ENCODE results near the gene FOXE1.

Gene FOXE1

DNA sequence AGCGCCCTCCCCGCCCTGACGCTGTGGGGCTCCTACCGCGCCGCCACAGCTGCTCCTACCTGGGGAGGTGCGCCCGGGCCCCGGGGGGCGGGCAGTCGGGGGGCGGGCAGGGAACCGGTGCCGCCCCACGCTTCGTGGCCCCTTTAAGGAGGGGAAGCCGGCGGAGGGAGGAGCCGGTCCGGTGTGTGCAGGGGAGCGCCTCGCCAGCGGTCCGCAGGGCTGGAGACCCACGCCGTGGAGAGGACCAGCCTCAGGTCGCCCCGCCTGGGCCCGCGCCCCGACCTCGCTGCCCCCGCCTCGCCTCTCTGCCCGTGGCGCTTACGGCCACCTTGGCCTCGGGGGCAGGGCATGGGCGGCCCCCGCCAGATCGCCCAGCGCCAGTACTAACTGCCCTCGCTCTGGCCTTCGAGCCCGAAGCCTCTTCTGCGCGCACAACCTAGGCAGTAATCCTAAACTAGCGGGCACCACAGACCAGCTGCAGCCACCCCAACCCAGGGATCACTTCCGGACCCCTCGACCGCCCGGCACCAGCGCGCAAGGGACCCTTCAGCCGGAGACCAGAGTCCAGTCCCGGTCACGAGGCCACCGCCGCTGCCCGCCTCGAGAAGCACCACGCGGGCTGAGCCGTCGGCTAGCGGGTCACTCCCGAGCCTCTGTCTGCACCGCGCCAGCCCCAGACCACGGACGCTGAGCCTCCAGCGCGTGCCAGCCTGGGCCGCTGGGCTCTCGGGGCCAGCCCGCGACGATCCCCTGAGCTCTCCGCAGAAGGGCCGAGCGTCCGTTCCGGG, at the start of gene FOXE1:
Gene FOXE1, plus strand, starts transcription at position 171 of the 788 bp plus-strand sequence. CDS start 689 bp downstream, outside the sequence.
- no peak for DNase-seq

DNA sequence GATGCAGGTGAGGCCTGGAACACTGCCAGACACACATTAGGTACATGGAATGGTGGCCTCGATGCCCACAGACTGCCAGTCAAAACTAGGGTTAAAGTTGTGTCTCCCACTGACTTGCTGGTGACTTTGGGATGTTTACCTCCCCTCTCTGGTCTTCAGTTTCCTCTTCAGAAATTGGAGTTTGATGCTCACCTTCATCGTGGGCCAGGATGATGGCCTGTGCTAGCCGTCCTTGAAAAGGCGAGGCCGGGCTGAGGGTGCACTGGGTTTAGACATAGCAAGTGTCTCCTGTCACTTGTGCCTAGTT, 49.0 kb upstream of the FOXE1 start:
- DNase-seq: no peak

- no peak for DNase-seq
Observed at GRCh38 chr9:97806721-97807120, 46.3 kb upstream of the FOXE1 start.

GRCh38 chr9:97807681-97808080, 45.3 kb upstream of the FOXE1 start:
- DNase-seq: no peak

- no peak for DNase-seq
Observed at GRCh38 chr9:97808415-97808814, 44.6 kb upstream of the FOXE1 start.

DNA sequence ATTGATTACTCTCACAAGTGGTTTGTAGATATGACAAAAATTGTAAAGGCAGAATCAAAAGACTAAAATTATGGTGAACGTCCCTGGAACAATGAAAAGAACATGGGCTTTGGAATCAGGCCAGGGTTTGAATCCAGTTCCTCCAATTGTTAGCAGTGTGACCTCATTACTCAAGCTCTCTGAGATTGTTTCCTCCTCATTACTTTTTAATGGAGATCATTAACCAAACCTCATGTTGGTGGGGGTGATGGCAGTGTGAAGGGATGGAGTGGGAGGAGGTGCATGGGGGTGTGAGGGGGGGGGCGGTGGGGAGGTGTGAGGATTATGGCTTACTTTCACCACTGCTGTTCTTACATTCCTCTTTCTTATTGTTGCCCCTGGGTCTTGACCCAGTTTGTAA, 44.1 kb upstream of the FOXE1 start:
- no peak for DNase-seq

GRCh38 chr9:97809666-97810344, 43.2 kb upstream of the FOXE1 start:
- DNase-seq: no peak

GRCh38 chr9:97811533-97812246, 41.3 kb upstream of the FOXE1 start:
- DNase-seq: no peak

DNA sequence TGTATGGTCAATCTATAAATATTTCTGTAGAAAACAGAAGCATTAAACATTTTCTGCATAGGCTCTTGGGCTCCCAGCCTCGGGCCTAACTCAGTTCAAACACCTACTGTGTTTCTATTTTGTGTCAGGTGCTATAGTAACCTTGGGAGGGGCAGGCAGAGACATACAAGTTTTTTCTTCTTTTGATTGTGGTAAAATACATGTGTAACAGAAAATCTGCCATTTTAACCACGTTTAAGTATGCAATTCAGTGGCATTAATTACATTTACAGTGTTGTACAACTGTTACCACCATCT, 40.8 kb upstream of the FOXE1 start:
- DNase-seq: no peak

DNA sequence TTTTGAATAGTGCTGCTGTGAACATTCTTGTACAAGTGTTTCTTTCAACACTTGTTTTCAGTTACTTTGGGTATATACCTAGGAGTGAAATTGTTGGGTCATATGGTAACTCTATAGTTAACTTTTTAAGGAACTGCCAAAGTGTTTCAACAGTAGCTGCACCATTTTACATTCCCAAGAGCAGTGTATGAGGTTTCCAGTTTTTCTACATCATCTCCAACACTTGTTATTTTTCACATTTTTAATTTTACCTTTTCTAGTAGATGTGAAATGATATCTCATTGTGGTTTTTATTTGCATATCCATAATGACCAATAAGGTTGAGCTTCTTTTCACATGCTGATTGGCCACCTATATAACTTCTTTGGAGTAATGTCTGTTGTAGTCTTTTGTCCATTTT, 40.0 kb upstream of the FOXE1 start:
- no peak for DNase-seq

GRCh38 chr9:97819735-97820134, 33.3 kb upstream of the FOXE1 start:
- DNase-seq: no peak

DNA sequence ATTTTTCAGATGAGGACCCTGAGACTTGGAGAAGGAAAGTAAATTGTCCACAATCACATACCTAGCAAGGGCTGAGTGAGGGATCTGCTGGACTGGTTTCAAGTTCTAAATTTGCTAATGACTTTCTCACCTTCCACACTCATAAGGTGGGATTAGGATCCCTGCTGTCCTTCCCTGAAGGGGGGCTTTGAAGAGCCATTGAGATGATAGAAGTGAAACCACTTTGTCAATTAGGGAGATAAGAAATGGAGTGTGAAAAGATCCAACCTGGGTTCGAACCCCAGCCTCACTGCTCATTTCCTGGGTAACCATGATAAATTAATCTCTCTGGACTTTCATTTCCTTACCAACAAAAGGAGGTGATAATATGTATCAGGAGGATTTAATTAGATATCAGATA, 32.7 kb upstream of the FOXE1 start:
- DNase-seq: no peak

DNA sequence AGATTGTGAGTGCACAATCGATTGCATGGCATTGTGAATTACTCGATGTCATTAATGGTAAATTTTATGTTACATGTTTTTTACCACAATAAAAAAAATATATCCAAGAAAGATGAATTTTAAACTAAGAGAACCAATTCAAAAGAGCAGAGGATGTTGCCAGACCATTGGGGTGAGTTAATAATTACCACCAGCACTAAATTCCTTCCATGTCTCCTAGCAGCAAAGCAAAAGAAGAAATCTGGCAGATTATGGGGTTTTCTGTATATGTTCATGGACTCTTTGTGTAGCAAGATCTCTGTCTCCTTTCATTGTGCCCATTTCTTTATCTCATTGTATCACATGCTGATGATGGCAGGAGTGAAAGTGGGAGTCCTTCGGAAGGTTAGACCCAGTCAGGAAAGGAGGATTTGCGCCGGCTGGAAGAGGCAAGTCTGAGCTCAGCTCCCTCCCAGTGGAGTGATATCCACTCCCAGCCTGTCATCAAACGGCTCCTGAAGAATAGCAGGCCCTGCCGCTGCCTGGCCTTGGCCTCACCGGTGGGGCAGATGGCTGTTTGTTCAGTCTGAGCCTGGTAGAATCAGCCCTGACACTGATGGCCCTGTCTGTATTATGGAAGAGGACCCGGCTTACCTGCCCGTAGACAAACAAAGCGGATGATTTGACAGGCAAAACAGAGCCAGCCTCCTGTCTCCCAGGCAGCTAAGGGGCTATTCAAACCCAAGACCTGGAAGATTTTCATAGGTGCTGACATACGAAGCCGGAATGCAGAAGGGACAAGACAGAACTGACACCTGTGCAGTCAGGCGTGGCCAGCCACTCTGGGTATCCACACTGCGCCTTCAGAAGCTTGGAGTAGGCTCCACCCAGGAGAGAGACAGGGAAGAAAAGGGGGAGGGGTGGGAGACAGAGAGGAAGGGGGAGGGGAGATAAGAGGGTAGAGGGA, 21.9 kb upstream of the FOXE1 start:
- no peak for DNase-seq

DNA sequence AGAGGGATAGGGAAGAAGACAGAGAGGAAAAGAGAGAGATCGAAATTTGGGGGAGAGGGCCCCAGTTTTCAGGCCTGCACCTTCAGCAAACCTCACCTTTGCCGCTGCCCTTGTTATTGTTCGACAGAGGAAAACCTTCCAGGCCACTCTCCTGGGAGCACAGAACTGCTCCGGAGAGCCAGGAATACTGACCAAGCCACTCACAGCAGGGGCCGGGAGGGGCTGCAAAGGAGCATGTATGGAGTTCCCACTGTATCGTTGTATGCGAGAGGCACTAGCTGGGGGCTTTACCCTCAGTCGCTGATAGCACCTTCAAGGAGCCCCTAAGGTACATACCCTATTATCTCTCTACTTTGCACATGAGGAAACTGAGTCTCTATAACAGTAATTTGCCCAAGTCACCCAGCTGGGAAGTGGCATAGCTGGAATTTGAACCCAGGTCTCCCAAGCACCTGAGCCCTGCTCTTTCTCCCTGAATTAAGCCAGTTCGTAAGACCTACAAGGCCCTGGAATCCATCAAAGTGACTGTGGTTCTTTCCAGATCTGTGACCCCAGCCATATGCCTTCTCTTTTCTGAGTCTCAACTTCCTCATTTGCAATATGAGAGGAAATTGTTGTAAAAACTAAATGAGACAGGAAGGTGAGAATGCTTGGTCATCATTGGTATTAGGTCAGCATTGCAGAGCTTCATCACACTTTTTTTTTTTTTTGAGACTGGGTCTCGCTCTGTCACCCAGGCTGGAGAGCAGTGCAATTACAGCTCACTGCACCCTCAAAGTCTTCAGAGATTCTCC, 21.0 kb upstream of the FOXE1 start:
- no peak for DNase-seq

DNA sequence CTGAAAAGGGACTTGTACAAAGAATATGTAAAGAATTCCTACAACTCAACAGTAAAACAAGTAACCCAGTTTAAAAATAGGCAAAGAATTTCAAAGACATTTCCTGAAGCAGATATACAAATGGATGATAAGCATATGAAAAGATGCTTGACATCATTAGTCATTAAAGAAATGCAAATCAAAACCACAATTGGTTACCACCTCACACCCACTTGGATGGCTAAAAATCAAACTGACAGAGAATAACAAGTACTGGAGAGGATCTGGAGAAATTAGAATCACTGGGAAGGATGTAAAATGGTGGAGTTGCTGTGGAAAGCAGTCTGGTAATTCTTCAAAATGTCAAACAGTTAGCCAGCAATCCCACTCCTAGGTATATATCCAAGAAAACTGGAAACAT, 12.5 kb upstream of the FOXE1 start:
- DNase-seq: no peak

DNA sequence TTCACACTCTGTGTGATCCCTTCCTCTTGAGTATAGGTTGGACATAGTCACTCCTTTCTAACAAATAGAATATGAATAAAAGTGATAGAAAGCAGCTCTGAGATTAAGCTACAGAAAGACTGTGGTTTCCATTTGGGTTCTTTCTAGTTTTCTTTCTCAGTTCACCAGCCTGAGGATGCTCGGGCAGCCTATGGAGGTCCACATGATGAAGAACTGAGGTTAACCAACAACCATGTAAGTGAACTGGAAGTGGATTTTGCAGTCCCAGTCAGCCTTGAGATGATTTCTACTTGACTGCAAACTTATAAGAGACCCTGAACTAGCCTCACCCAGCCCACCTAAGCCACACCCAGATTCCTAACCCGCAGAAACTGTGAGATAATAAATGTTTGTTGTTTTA, 10.1 kb upstream of the FOXE1 start:
- DNase-seq: no peak

DNA sequence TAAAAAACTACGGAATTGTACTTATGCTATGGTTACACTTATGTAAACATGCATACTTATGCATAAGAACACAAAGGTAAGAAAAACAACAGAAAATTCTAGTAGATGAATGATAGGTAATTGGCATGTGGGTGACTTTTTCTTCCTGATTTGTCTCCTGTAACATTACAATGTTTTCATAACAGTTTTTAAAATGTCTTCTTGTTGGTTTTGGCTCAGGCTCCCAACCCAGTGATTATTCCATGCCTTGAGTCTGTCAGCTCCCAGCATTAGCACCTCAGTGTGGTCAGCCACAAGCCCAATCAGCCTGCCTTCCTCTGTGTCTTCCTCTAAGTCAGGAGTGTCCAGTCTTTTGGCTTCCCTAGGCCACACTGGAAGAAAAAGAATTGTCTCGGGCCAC, 7.9 kb upstream of the FOXE1 start:
- DNase-seq: no peak

GRCh38 chr9:97845763-97846162, 7.3 kb upstream of the FOXE1 start:
- no peak for DNase-seq

DNA sequence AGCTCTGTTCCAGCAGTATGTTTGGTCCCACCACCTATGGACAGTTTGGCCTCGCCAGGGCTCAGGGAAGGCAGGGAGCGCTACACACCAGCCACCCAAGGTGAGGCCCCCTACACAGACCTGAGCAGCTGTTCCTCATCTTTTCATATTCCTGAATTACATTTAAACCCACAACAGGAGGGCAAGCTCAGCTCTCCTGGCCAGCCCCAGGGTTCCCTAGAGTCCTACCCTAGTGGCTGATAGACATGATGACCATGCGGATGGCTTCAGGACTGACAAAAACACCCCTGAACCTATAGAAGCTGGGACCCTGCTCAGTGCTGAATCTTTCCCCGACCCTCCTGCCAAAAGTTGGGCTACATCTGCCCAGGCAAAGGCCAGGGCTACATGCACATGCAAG, 6.7 kb upstream of the FOXE1 start:
- DNase-seq: no peak

GRCh38 chr9:97847474-97848214, 5.4 kb upstream of the FOXE1 start:
- DNase-seq: no peak

DNA sequence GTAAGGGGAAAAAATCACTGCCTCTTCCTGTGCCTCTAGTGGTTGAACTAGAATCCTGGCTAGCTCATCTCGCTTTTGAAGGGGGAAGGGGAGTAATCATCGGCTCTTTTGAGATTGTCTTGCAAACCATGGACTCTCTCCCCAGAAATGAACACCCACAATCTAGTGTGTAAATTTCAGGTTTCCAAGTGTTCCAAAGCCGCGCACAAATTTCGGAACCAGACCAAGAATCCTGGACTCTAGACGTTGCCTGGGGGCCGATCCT, 4.9 kb upstream of the FOXE1 start:
- DNase-seq: no peak
